ENCODE measurements around the gene AKNA. TPM values are rescaled to one million over a fixed set of nuclear protein-coding genes. Genes with fewer than 3 reads are reported as not detected.

The AKNA gene
- polyA plus RNA-seq, 1 of the 3 experiments (the other 2 are of a cell fraction), result 0.84 TPM

DNA sequence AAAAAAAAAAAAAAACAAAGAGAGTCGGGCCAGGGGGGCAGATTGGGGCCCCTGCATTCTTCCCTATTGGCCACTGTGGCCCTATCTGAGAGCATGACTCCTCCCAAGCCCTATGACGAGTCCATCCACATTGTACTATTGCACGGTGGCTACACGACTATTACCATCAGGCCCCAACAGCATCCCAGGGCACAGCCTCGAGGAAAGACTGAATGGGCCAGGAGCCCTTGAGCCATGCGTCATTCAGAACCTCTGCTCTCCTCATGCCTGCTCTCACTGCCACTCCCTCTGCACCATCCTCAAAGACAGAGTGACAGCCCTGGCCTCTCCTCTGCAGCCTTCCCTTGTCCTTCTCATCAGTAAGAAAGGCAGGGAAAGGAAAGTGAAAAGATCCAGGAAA is 85.1 kb downstream of the AKNA start:
- ChIA-PET POLR2A (no interaction called here), CTCF (no interaction called here)
- no peaks in the 10 kb centered on the region for H3K27me3 ChIP-seq (ENCODE audit: insufficient read depth)
- no peak overlapping the region for H3K4me2 ChIP-seq
- no peaks in the 10 kb centered on the region for H4K20me1 ChIP-seq (ENCODE audit: insufficient read depth)
- H3K4me1 ChIP-seq (ENCODE audit: control insufficient read depth in 1 of 2, insufficient read depth in 2 of 2, low read depth in 1 of 2, low read length in 1 of 2), result peaks cover 0 to 5% of the 10 kb centered on the region in 2 experiments; a peak in 1 of 4 replicates
- no peaks in the 10 kb centered on the region for H3K9me2 ChIP-seq
- no peaks in the 10 kb centered on the region for H3K79me2 ChIP-seq (ENCODE audit: insufficient read depth)
- H3K9me3 ChIP-seq, result no peaks in the 10 kb centered on the region
- TF ChIP-seq POLR2AphosphoS5 (IDR thresholded peaks at IDR 0.05; ENCODE audit: low read depth, low read length), result no peak
- TF ChIP-seq TAF1 (IDR thresholded peaks at IDR 0.05; ENCODE audit: borderline replicate concordance, low read depth, low read length), result no peak
- no peak for TF ChIP-seq FOSL2 (IDR thresholded peaks at IDR 0.05; ENCODE audit: borderline replicate concordance, low read depth)
- no peak for TF ChIP-seq FOXM1 (IDR thresholded peaks at IDR 0.05; ENCODE audit: low read depth)
- no peak for TF ChIP-seq EZH2phosphoT487 (IDR thresholded peaks at IDR 0.05; ENCODE audit: borderline replicate concordance, low read depth)
- no peak for TF ChIP-seq YY1 (IDR thresholded peaks at IDR 0.05; ENCODE audit: low read depth)
- TF ChIP-seq EP300 (IDR thresholded peaks at IDR 0.05; ENCODE audit: borderline replicate concordance in 1 of 2, low read depth in 1 of 2, low read length in 1 of 2), result no peak
- no peak for TF ChIP-seq RCOR1 (IDR thresholded peaks at IDR 0.05; ENCODE audit: low read length)
- TF ChIP-seq SIN3A (IDR thresholded peaks at IDR 0.05; ENCODE audit: borderline replicate concordance, low read depth, low read length), result no peak
- no peak for TF ChIP-seq SMC3 (IDR thresholded peaks at IDR 0.05; ENCODE audit: low read depth, low read length)
- TF ChIP-seq USF1 (IDR thresholded peaks at IDR 0.05; ENCODE audit: borderline replicate concordance, low read depth), result no peak
- TF ChIP-seq JUND (IDR thresholded peaks at IDR 0.05), result no peak
- TF ChIP-seq MAX (IDR thresholded peaks at IDR 0.05; ENCODE audit: low read depth), result no peak
- TF ChIP-seq, protein P1, sequence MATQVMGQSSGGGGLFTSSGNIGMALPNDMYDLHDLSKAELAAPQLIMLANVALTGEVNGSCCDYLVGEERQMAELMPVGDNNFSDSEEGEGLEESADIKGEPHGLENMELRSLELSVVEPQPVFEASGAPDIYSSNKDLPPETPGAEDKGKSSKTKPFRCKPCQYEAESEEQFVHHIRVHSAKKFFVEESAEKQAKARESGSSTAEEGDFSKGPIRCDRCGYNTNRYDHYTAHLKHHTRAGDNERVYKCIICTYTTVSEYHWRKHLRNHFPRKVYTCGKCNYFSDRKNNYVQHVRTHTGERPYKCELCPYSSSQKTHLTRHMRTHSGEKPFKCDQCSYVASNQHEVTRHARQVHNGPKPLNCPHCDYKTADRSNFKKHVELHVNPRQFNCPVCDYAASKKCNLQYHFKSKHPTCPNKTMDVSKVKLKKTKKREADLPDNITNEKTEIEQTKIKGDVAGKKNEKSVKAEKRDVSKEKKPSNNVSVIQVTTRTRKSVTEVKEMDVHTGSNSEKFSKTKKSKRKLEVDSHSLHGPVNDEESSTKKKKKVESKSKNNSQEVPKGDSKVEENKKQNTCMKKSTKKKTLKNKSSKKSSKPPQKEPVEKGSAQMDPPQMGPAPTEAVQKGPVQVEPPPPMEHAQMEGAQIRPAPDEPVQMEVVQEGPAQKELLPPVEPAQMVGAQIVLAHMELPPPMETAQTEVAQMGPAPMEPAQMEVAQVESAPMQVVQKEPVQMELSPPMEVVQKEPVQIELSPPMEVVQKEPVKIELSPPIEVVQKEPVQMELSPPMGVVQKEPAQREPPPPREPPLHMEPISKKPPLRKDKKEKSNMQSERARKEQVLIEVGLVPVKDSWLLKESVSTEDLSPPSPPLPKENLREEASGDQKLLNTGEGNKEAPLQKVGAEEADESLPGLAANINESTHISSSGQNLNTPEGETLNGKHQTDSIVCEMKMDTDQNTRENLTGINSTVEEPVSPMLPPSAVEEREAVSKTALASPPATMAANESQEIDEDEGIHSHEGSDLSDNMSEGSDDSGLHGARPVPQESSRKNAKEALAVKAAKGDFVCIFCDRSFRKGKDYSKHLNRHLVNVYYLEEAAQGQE (IDR thresholded peaks at IDR 0.05; ENCODE audit: low read depth, low read length), result no peak
- TF ChIP-seq TEAD4 (IDR thresholded peaks at IDR 0.05; ENCODE audit: borderline replicate concordance, insufficient read depth), result no peak
- TF ChIP-seq MXI1 (IDR thresholded peaks at IDR 0.05; ENCODE audit: low read depth, low read length), result no peak
- no peak for TF ChIP-seq ELF1 (IDR thresholded peaks at IDR 0.05)
- H3F3A ChIP-seq (replicated peaks; ENCODE audit: insufficient read depth), result no peaks in the 10 kb centered on the region
- 92% methylated on average over 6 of the region's 6 CpGs for WGBS (ENCODE audit: low lambda C conversion rate)
- H3K27ac ChIP-seq (ENCODE audit: low read depth in 2 of 2, low read length in 1 of 2), result no peak overlapping the region
- no peak overlapping the region for H2AFZ ChIP-seq (ENCODE audit: low read depth)
- no peak for DNase-seq
- H3K4me3 ChIP-seq (ENCODE audit: low read depth in 2 of 2, low read length in 1 of 2), result no peak overlapping the region
- H3K9ac ChIP-seq, result no peak overlapping the region
- H3K36me3 ChIP-seq (replicated peaks in 1 of 2; ENCODE audit: control insufficient read depth in 1 of 2, insufficient read depth in 2 of 2, low read length in 1 of 2), result peaks cover 0 to 15% of the 10 kb centered on the region in 2 experiments
